Measurements from ENCODE around the gene OCA2.

DNA sequence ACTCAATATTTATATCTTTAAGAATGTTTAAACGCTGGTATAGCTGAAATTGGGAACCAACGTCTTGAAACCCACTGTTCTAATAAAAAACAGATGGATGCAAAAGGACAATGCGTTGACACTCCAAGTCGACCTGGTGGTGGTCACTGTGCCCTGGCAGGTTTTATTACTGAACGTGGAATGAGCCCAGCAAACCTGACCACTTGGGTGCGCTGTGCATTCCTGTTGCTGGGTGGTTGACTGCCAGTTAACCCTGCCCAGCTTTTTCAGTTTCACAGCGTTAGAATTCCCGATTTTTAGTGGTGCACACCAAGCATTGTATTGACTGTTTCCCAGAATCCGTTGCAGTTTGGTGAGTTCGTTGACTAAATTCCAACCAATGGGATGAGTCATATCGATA is 384.4 kb downstream of the OCA2 start:
- TF ChIP-seq EZH2 (IDR thresholded peaks at IDR 0.05; ENCODE audit: low read length), result no peak
- TF ChIP-seq, protein P1, sequence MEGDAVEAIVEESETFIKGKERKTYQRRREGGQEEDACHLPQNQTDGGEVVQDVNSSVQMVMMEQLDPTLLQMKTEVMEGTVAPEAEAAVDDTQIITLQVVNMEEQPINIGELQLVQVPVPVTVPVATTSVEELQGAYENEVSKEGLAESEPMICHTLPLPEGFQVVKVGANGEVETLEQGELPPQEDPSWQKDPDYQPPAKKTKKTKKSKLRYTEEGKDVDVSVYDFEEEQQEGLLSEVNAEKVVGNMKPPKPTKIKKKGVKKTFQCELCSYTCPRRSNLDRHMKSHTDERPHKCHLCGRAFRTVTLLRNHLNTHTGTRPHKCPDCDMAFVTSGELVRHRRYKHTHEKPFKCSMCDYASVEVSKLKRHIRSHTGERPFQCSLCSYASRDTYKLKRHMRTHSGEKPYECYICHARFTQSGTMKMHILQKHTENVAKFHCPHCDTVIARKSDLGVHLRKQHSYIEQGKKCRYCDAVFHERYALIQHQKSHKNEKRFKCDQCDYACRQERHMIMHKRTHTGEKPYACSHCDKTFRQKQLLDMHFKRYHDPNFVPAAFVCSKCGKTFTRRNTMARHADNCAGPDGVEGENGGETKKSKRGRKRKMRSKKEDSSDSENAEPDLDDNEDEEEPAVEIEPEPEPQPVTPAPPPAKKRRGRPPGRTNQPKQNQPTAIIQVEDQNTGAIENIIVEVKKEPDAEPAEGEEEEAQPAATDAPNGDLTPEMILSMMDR (optimal IDR thresholded peaks at IDR 0.05 in 1 of 3, IDR thresholded peaks at IDR 0.05 in 1 of 3, conservative IDR thresholded peaks at IDR 0.05 in 1 of 3; ENCODE audit: extremely low read depth in 1 of 3, insufficient read depth in 2 of 3, low read length in 3 of 3), result no peak
